HG03558 (cell line): ENCODE results near the gene DUOX2.

Experiments
- ATAC-seq: cut with Tn5 transposase; IDR thresholded peaks from one replicate; pipeline ENCODE4 v1.9.1; 2021; ENCODE audit warnings: moderate number of reproducible peaks; ENCODE audit not compliant: unreplicated experiment; ENCODE audit errors: extremely low read depth

DUOX2 gene

DNA sequence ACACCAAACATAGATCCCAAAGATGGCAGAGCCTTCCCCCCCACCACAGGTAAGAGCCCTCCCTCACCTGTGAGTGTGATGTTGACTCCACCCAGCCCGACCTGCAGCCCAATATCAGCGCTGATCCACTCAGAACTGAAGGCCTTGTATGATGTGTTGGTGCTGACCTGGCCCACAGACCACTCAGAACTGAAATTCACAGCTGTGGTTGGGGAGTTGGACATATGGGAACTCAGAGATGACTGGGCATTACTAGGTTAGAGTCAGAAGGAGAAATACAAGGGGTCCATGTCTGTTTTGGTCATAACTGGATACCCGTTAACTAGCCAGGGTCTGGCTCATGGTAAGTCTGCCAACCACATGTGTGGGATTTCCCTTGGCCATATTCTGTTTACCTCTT, 7.0 kb upstream of the DUOX2 start:
- no peak for ATAC-seq

DNA sequence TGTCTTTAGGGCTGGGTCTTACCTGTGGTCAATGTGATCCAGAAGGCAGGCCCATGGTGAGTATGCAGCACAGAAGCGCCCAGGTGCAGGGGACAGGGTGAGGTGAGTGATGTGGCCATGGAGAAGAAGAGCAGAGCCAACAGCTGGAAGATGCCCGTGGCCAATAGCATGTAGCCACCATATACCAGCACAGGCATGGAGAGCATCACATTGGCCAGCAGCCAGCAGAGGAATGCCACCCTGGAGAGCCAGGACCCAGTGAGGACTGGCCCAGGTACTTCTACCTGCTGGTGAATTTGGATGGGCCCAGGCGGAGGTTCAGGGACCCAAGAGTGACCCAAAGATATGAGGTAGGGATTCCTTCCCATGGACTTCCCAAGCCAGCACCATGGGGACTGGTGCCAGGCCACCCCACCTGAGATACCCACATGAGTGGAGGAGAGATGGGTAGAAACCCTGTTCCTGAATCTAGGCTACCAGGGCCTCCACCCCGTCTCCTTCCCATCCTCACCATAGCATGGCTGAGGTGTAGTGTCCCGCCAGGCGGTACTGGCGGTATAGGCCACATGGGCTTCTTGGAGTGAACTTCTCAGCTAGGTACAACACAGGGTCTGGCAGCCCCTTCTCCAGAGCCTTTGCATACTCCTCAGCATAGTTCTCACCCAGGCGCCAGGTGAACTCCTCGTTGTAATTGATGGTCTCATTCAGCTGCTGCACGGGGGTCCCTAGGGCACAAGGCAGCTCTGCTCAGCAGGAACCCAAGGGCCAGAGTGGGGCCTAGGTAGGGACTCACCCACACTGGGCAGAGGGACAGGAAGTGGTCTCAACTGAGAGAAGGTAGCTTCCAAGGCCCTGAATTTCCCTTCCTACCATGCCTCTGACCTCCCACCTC, 6.4 kb upstream of the DUOX2 start:
- ATAC-seq, result no peak

DNA sequence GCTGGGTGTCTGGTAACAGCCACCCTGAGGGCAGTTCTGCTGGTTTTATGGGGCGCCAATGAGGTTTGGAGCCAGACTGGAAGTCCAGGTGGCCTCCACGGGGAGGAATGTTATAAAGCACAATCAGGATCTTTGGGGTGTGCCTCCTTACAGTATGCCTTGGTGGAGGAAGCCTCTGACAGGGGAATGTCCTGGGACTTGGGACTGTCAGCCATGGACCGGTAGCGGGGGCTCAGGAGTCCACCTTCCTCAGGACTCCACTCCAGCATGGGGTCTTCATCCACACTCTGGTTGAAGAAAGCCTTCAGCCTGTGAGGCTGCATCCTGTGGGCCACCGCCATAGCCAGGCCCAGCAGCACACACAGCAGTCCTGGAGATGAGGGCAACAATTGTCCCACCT, 5.0 kb upstream of the DUOX2 start:
- ATAC-seq, result no peak

DNA sequence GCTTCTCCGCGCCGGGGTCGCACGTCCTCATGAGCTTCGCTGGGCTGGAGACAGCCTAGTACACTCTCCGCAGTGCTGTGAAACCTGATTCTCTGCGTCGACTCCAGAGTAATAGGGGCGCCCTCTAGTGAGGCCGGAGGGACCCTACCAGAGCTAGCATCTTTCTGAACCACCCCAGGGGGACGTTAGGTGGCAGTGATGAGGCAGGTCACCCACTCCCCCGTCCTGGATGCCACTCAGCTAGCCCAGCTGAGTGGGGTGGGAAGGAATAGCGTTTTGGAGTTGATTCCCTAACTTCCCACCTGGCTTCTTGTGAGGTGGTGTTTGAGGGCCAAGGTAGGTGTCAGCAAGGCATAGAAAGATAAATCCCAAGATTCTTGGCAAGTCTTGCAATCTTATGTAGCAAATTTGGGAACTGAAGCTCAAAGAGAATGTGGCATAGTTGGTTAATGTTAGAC, 4.2 kb upstream of the DUOX2 start:
- ATAC-seq, result peak; percentile 88

DNA sequence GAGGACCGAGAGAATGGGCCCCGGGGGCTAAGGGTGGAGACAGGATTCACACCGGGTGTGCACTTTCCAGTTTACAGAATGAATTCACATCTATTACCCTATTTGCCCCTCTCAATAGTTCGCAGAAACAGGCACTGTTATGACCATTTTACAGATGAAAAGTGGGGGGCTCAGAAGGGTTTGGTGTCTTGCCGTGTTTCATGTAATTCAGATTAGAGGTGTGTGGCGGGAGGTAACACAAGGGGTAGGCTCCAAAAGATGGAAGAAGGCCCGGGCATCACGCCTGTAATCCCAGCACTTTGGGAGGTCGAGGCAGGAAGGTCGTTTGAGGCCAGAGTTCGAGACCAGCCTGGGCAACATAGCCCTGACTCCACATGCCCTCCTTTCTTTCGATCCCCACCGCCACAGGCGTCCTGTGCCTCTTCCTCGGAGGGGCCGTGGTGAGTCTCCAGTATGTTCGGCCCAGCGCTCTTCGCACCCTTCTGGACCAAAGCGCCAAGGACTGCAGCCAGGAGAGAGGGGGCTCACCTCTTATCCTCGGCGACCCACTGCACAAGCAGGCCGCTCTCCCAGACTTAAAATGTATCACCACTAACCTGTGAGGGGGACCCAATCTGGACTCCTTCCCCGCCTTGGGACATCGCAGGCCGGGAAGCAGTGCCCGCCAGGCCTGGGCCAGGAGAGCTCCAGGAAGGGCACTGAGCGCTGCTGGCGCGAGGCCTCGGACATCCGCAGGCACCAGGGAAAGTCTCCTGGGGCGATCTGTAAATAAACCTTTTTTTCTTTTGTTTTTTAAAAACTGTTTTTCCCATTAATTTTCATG, 3.5 kb upstream of the DUOX2 start:
- ATAC-seq, result no peak

DNA sequence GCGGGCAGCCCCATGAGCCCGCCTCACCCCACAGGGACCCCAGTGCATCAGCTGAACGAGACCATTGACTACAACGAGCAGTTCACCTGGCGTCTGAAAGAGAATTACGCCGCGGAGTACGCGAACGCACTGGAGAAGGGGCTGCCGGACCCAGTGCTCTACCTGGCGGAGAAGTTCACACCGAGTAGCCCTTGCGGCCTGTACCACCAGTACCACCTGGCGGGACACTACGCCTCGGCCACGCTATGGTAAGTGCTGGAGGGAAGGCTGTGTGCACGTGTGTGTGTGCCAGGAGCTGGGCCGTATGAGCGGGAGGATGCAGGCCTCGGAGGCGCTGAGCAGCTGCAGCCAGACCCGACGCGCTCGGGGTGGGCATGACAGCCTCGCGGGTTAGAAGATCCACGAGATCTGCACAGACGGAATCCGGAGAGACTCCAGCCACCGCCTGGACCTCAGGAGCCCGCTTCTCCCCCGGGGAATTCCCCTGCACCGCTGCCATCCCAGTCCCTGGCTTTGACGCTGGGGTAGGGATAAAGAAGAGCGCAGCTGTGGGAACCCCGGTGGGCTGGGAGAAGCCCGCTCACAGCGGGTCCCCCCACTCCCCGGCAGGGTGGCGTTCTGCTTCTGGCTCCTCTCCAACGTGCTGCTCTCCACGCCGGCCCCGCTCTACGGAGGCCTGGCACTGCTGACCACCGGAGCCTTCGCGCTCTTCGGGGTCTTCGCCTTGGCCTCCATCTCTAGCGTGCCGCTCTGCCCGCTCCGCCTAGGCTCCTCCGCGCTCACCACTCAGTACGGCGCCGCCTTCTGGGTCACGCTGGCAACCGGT, 2.7 kb upstream of the DUOX2 start:
- ATAC-seq, result no peak

DNA sequence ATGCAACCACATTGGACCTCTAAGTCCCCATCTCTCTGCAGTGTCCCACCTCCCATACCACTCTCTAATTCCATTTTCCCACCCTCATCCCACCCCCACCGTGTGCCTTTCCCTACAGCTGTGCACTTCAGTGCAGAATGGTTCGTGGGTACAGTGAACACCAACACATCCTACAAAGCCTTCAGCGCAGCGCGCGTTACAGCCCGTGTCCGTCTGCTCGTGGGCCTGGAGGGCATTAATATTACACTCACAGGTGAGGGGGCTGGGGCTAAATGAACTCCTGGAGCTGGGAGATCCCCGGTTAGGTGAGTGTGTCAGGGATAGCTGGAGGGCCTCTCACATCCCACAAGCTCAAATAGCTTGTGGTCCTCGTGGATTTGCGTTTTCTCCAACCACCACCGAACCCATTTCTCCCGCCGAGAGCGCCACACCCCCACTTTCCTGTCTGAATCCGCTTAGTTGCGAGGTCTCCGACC, 2.1 kb upstream of the DUOX2 start:
- ATAC-seq, result no peak

DNA sequence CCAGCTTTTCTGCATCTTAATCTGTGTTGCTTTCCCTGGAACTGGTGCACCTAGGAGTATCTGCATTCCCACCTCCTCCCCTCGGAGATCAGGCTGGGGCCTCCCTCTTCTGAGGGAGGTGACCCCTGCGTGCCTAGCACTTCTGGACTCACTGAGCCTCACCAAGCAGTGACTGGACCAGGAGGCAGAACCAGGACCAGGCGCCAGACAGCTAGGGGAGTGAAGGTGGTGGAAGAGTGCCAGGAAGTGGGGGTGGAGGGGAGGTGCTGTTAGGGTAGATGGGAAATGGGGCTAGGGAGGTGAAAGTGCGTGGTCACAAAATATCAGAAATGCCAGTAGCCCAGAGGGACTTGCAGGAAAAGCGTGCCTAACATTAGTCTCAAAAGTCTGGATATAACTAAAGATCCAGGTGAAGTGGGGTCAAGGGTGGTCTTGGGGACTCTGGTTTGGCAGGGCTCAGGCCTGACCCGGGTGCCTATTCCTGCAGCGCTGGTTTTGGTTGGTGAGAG, 1.4 kb upstream of the DUOX2 start:
- ATAC-seq, result no peak

DNA sequence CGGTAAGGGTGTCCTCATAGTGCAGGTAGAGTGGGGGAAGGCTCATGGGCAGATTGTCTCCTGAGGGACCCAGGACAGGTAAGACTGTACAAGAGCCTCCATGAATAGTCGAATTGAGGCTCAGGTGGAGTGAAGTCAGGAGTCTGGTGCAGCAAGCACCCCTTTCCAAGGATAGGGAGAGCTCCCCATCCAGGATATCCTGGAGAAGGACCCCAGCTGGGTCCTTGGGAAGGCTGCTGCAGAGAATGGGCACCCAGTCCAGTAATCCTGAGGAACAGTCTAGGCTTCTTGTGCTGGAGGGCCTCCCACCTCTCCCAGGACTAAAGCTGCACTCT, 746 bp upstream of the DUOX2 start:
- no peak for ATAC-seq

DNA sequence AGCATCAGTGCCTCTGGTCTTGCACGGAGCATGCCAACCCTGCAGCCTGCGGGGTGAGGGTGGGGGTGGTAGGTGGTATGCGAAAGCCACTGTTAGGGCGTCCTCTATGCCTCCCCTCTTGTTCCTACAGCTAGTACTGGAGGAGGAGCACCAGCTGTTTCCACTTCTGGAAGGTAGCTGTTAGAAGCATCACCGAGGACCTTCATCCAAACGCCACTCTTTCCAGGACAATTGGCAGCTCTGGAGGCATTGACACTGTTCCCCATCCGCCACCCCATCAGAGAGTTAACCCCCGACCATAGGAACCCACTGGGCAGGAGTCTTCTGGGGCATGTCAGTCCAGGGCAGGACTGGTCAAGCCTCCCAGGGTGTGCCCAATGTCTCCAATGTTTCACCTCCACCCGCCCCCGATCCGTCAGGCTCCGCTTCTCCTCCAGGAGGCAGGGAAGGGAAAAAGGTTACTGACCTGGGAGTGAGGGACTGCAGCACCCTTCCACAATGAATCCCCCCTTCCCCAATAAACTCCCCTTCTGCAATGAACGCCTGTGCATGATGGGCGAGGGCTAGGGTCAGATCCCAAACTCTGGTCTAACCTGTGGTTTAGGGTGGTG, 487 bp downstream of the DUOX2 start:
- no peak for ATAC-seq

DNA sequence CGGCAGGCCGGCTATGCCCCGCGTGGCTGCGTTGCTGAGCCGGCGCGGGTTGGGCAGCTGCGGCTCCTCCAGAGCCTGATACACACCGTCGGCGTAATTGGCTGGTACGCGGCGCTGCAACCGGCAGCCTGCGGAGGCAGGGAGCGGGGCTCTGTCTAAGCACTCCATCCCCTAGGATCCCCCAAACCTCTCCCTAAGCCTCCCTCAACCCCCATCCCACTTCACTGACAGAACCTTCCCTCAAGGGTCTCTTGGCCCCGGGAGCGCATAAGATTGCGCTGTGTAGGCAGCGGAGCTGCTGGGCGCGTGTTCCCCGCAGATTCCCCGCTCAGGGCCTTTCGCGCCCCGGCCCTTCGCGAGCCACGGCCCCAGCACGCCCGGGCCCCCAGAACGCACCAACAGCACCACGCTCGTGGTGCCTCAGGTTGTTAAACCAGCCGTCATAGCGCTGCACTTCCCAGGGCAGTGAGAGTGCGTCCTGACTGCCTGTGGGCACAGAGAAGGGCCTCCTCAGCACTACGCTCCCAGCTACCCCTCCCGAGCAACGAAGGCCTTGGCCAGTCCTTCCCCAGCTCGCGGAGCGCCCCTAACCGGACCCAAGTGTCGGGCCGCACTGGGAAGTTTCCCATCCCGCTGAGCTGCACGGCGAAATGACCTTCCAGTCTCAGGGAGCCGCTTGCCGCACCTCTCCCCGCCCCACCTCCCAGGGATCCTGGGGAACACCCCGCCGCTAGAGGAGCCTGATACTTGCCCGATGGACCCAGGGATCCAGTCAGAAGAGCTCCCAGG, 1.2 kb downstream of the DUOX2 start:
- ATAC-seq, result no peak

DNA sequence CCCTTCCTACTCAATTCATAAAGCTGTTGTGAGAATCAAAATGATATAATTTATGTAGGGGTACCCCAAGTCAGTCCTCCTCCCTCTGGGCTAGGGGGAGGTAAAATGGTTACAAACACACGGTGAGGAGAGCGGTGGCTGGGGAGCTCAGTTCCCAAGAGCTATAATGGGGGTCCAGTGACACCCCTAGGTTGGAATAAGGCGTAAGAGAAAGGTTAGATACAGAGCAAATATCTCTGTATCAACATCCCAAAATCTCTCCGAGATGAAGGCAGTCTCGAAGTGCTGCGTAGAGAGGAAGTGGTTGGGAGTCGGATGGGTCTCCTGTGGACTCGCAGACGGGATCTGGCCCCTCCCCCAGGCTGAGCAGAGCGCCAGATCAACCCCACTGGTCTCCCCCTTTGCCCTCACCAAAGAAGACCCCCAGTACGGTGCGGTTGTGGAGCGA, 1.8 kb downstream of the DUOX2 start:
- ATAC-seq, result no peak

DNA sequence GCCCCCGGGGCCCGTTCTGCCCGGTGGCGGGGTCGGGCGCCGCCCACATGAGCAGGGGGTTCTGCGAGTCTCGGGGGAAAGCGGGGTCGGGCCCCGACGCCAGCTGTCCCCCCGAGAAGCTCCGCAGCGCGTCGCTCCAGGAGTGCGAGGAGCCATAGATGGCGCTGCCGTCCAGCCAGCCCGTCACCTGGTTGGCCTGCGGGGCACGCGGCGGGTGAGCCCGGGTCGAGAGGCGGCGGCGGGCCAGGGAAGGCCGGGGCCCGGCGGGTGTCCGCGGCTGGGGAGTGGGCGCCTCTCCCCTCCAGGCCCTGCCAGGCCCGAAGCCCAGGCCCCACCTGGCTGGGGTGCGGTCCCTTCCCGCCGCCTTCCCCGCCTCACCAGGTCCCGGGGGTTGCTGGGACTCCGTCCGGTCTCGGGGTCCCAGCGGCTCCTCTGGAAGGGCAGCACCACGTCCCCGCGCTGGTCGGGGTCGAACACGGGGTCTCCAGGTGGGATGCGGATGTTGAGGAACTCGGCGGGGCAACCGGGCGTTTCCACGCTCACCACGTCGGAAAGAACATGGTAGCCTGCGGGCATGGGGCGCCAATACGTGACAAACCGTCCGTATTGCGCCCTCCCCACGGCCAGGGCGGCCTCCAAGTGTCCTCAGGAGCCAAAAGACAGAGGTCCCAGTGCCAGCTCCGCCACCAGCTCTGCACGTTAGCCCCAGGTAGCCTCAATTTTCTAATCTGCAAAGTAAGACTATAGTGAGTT, 2.4 kb downstream of the DUOX2 start:
- no peak for ATAC-seq

DNA sequence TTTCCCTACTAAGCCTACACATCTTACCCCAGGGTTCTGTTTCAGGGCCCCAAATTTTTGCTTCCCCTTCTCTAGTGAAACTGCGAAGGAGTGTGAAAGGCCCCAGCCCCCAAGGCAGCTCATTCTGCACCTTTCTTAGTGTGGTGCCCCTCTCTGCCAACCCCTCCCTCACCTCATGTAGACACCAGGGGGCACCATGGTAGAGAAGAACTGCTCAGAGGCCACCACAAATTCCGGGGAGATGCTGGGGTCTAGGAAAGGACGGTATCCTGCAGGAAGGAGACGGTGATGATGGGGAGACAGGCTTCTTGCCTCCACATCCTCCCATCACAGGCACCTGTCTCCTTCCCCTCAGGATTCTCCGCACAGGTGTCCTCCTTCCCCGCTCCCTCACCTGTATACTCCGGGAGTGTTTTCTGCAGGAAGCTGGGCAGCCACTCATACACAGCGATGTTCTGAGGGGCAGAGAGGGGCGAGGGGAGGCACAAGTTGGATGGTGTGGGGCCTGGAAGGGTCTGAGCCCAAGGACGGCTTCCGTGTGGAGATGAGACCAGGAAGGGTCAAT, 3.6 kb downstream of the DUOX2 start:
- no peak for ATAC-seq

DNA sequence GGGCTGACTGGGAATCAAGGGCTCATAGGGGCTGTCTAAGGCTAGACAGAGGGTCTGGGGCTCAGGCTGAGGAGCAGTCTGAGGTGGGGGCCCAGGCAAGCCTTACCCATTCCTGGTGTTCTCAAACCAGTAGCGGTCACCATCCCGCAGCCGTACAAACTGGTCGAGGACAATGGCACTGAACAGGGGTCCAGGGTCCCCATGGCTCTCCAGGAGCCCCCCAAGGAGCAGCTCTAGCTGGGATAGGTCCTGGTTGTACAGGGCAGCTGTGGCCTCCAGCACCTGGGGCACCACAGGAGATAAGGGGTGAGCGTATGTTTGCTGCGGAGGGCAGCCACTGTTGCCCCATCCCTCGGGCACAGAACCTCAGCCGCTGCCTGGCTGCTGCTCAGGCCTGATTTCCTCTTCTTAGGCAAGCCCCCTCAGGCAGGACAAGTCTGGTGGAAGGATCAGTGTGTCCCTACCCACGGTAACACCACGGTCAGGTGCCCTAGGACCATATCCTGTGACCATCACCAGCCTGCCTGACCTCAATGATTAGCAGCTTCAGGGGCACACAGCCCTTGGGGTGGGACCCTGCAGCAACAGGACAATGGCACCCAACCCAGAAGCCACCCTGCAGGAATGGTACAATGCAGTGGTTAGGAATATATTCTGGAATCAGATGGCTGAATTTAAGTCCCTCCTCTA, 5.9 kb downstream of the DUOX2 start:
- no peak for ATAC-seq

DNA sequence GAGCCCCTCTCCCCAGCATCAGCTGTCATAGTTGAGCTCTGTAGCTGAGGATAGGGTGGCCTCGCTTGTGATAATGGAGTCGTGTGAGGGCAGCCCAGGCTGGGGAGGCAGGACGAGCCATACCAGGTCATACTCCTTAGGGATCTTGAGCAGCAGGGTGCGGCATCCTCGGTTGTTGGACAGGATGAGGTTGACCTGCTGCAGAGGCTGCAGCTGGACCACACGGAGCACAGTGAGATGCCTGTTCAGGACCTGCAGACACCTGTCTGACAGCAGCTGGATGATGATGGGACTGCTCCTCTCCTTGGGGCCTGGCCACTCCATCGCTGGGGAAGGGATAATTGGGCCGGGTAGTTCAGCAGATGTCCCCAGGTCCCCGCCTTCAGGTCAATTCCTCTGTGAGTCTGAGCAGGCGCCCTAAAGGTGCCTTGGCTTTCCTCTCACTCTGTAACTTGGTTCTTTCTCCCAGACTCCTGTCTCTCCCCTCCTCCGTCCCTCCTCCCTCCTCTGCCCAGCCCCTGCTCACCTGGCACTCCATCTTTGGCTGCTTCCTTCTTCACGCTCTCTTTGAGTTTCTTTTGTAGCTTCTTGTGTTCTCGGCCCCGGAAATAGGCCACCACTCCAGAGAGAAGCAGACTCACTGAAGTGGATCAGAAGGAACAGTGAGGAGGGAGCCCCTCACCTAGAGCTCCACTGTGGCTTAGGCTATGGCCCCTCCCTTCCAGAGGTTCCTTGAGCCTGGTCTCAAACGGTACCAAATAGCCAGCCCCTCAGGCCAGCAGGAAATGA, 7.8 kb downstream of the DUOX2 start:
- ATAC-seq, result no peak

DNA sequence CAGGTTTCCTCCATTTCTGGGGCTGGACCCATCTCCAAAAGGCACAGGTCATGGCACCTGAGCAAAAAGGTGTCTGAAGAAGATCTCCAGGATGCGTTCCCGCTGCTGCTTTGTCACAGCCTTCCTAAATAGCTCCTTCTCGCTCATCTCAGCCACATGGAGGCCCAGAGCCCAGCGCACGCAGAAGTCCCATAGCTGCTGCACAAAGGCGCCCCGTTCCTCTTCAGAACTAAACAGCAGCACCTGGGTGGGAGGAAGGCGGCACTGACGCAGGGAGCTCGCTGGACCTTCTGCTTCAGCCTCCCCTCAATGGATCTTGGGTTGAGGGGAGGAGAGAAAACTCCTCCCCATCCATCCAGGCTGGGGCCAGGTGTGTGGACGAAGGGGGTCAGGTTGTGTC, 8.4 kb downstream of the DUOX2 start:
- no peak for ATAC-seq
